Measurements from ENCODE around the gene BRD3OS. TPM values are rescaled to one million over a fixed set of nuclear protein-coding genes. Genes with fewer than 3 reads are reported as not detected.

BRD3OS gene
- polyA plus RNA-seq, 1 donor, result 8.4 TPM

DNA sequence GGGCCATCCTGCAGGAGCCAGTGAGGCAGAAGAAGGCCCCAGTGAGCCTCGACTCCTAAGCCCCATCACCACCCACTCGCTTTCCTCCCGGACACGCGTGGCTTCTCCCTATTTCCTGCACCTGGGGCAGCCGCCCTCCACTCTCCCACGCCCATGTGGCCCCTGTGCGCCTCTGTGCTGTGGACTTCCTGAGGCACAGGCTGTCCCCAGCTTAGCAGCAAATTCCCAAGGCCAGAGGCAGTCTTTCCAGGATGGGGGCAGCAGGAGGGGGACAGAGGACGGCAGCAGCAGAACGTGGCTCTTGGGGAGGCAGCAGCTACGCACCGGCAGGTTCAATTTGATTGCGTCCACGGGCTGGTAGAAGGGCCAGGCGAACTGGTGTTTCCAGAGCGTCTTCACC lies 27.7 kb downstream of the BRD3OS start:
- DNase-seq, result no peak
- Histone ChIP-seq H3K4me1 (ENCODE audit: control insufficient read depth, insufficient read depth, low read length) (peaks cover 48% of the 10 kb centered on the region), H3K27ac (ENCODE audit: low read length) (no peak overlapping the region), H3K9me3 (ENCODE audit: control insufficient read depth, low read depth, low read length) (peaks cover 2% of the 10 kb centered on the region), H3K27me3 (ENCODE audit: control insufficient read depth, insufficient read depth, low read length) (no peaks in the 10 kb centered on the region), H3K36me3 (ENCODE audit: control insufficient read depth, insufficient read depth, low read length) (peaks cover 51% of the 10 kb centered on the region), H3K4me3 (ENCODE audit: low read length) (no peak overlapping the region)
- WGBS (ENCODE audit: insufficient coverage, low lambda C conversion rate), result no CpG with 5 or more reads among the region's 16 CpGs

DNA sequence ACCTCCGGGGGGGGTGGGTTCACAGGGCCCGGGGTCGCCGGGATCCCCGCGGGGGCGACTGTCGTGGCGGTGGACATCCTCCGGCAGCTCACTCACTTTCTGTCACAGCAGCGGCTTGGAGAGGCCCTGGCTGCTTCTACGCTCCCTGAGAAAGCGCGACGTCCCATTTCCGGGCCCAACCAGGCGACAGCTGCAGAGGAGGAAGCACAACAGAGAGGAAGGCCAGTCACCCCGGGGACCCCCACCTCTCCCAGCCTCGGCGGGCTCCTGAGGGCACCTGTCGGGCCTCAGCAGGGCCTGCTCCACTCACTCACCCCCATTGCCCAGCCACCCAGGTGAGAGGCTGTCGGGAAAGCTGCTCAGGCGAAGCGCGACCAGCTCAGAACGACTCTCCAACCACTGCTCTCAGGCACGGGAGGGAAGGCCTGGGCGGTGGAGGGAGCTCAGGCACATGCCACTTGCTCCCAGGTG lies 28.2 kb downstream of the BRD3OS start:
- Histone ChIP-seq H3K4me1 (ENCODE audit: control insufficient read depth, insufficient read depth, low read length) (peaks cover 53% of the 10 kb centered on the region), H3K27me3 (ENCODE audit: control insufficient read depth, insufficient read depth, low read length) (no peaks in the 10 kb centered on the region), H3K9me3 (ENCODE audit: control insufficient read depth, low read depth, low read length) (peaks cover 2% of the 10 kb centered on the region), H3K27ac (ENCODE audit: low read length) (no peak overlapping the region), H3K4me3 (ENCODE audit: low read length) (no peak overlapping the region), H3K36me3 (ENCODE audit: control insufficient read depth, insufficient read depth, low read length) (peaks cover 46% of the 10 kb centered on the region)
- WGBS (ENCODE audit: insufficient coverage, low lambda C conversion rate), result no CpG with 5 or more reads among the region's 28 CpGs
- no peak for DNase-seq

DNA sequence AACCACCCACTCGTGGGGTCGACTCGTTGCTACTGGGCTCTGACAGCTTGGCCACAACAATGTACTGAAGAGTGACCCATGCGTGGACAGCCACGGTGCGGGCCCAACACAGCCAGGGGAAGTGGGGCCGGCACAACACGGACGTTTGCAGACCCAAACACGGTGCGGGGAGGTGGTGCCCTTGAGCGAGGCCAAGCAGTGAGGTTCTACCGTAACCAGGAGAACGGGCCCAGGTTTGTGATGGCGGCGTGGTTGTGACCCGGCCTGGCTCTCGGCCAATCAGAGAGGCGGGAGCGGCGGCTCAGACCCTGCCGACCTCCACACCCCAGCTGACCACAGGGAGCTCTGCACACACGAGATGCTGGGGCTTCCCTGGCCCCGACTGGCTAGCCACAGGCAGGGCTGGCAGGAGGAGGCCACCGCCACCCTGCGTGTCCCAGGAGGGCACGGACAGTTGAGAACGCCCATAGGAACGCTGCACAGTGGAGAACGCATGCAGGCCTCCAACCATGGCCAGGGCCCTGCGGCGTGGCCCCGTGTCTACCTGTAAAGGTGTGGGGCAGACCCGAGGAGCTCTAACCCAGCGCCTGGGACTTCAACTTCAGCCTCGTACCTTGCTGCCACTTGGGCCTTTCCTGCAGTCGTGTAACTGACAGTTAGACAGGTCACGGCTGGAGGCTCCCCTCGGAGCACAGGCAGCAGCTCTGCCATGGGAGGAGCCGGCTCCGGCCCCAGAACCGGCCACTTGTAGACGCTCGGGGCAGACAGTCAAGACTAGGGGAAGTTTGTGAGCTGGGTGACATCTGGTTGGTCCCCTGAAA lies 28.9 kb downstream of the BRD3OS start:
- no peak overlapping the region for H3K4me3 ChIP-seq (ENCODE audit: low read length)
- H3K4me1 ChIP-seq (ENCODE audit: control insufficient read depth, insufficient read depth, low read length), result peaks cover 60% of the 10 kb centered on the region
- peaks cover 2% of the 10 kb centered on the region for H3K9me3 ChIP-seq (ENCODE audit: control insufficient read depth, low read depth, low read length)
- H3K27me3 ChIP-seq (ENCODE audit: control insufficient read depth, insufficient read depth, low read length), result no peaks in the 10 kb centered on the region
- H3K27ac ChIP-seq (ENCODE audit: low read length), result no peak overlapping the region
- DNase-seq, result no peak
- no CpG with 5 or more reads among the region's 44 CpGs for WGBS (ENCODE audit: insufficient coverage, low lambda C conversion rate)
- H3K36me3 ChIP-seq (ENCODE audit: control insufficient read depth, insufficient read depth, low read length), result peaks cover 39% of the 10 kb centered on the region

DNA sequence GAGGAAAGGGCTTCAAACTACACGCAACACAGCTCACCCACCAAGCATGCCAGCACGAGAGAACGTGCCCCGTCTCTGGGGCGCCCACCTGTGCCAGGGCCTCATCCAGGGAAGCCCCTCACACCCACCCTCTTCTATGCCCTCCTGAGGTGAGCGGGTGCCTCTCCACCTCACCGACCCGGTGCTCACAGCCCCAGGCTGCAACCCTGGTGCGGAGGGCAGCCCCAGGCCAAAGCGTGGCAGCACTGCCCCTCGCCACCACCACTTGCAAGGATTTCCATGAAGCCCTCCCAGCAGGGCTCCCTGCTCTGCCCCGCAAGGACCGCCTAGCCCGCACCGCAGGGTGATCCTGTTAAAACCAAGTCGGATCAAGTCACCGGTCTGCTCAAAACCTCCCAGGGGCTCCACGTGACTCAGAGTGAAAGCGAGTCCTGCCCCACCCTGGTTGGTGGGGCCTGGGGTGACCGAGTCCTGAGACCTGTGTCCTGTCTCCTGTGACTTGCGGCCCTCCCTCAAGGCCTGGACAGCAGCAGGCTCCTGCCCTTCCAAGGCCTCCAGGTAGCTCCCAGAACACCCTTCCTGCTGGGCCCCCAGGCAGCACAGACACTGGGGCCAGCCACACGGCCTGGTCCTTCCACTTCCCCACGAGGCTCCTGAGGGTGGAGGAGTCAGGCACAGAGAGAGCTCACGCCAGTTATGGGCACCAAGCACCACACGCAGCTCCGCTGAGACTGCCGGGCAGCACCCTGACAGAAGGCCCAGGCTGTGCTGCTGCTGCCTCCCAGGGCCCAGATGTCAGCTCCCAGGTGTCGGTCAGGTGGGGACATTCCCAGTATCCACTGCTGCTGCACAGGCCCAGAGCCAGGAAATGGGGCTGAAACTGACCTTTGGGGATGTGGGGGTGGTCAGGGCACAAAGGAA lies 29.9 kb downstream of the BRD3OS start:
- DNase-seq, result peak in 1 of 2 donors; percentile 31
- WGBS (ENCODE audit: insufficient coverage, low lambda C conversion rate), result no CpG with 5 or more reads among the region's 28 CpGs
- H3K27me3 ChIP-seq (ENCODE audit: control insufficient read depth, insufficient read depth, low read length), result no peaks in the 10 kb centered on the region
- no peak overlapping the region for H3K4me3 ChIP-seq (ENCODE audit: low read length)
- peaks cover 69% of the 10 kb centered on the region for H3K4me1 ChIP-seq (ENCODE audit: control insufficient read depth, insufficient read depth, low read length)
- peak overlapping the region; percentile 35 for H3K27ac ChIP-seq (ENCODE audit: low read length)
- no peaks in the 10 kb centered on the region for H3K9me3 ChIP-seq (ENCODE audit: control insufficient read depth, low read depth, low read length)
- H3K36me3 ChIP-seq (ENCODE audit: control insufficient read depth, insufficient read depth, low read length), result peaks cover 34% of the 10 kb centered on the region

DNA sequence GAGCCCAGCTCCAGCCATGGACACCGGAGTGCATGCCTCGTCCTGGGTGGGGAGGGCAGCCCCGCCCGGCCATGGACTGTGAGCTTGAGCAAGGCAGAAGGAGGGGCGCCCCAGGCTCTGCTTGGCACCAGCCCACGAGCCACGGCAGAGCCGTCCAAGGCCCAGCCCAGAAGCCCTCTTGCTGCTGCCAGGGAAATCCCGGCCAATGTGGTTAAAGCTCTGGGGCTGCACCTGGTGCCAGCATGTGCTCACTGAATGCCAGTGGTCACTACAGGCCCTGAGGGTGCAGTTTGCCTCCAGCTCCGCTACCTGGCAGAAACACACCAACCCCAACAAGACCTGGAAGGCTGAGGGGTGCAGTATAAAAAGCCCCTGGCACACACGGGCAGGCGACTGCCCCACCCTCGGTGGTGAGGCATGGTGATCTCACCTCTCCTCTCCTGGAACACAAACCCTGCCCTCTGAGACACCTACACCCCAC lies 30.7 kb downstream of the BRD3OS start:
- Histone ChIP-seq H3K27ac (ENCODE audit: low read length) (peak overlapping the region; percentile 35), H3K36me3 (ENCODE audit: control insufficient read depth, insufficient read depth, low read length) (peaks cover 25% of the 10 kb centered on the region), H3K9me3 (ENCODE audit: control insufficient read depth, low read depth, low read length) (no peaks in the 10 kb centered on the region), H3K27me3 (ENCODE audit: control insufficient read depth, insufficient read depth, low read length) (no peaks in the 10 kb centered on the region), H3K4me1 (ENCODE audit: control insufficient read depth, insufficient read depth, low read length) (peaks cover 71% of the 10 kb centered on the region), H3K4me3 (ENCODE audit: low read length) (no peak overlapping the region)
- DNase-seq, result peak in 1 of 2 donors; percentile 68
- WGBS (ENCODE audit: insufficient coverage, low lambda C conversion rate), result no CpG with 5 or more reads among the region's 13 CpGs

DNA sequence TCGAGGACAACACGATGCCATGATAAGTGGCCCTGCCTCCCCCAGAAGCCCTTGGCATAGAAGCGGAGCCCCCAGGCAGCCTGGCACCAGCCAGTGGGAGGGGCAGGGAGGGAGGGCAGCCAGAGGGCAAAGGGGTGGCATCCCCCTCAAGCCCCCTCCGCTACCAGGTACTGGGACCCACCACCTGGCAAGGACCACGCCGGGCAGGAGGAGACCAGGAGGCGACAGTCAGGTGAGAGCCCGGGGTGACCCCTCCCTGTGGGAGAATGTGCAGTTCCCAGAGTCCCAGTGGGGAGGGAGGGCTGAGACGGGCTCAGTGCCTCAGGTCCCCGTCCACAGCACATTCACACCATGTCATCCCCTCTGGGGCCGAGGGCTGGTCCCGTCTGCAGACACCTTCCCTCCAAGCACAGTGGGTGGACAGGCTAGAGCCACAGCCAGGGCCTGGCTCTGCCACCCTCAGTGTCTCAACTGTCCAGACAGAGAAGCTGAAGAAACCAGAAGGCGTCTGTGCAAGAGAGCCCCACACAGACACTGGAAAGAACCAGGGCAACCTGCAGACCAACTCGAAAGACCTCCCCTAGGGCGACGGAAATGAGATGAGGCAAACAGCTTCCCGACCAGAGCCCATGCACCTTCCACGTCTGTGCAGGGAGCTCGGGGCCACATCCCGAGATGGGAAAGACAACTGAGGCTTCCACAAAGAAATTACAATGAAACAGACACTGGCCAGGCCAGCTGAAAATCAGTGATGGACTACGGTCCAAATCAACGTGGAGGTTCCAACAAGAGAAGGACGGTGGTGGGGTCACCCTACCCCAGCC lies 31.4 kb downstream of the BRD3OS start:
- Histone ChIP-seq H3K4me1 (ENCODE audit: control insufficient read depth, insufficient read depth, low read length) (peaks cover 72% of the 10 kb centered on the region), H3K36me3 (ENCODE audit: control insufficient read depth, insufficient read depth, low read length) (peaks cover 19% of the 10 kb centered on the region), H3K9me3 (ENCODE audit: control insufficient read depth, low read depth, low read length) (no peaks in the 10 kb centered on the region), H3K4me3 (ENCODE audit: low read length) (no peak overlapping the region), H3K27me3 (ENCODE audit: control insufficient read depth, insufficient read depth, low read length) (no peaks in the 10 kb centered on the region), H3K27ac (ENCODE audit: low read length) (peak overlapping the region; percentile 35)
- DNase-seq, result peak in 1 of 2 donors; percentile 37
- WGBS (ENCODE audit: insufficient coverage, low lambda C conversion rate), result no CpG with 5 or more reads among the region's 23 CpGs

DNA sequence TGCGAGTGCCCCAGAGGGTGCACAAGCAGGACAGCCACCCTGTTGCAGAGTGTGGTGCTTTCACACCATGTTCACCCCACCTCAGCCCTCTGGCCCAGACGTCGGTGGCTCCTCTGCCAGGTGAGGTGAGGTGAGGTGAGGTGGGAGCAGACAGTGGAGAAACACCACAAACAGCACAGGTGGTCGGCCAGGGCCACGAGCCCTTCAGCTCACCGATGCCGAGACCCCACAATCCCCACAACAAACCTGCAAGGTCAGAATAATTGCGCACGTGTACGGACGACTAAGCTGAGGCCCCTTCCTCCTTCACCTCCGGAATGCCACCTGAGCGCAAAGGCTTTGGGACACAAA lies 32.0 kb downstream of the BRD3OS start:
- Histone ChIP-seq H3K9me3 (ENCODE audit: control insufficient read depth, low read depth, low read length) (no peaks in the 10 kb centered on the region), H3K36me3 (ENCODE audit: control insufficient read depth, insufficient read depth, low read length) (peaks cover 16% of the 10 kb centered on the region), H3K4me3 (ENCODE audit: low read length) (no peak overlapping the region), H3K27me3 (ENCODE audit: control insufficient read depth, insufficient read depth, low read length) (no peaks in the 10 kb centered on the region), H3K27ac (ENCODE audit: low read length) (peak overlapping the region; percentile 56), H3K4me1 (ENCODE audit: control insufficient read depth, insufficient read depth, low read length) (peaks cover 74% of the 10 kb centered on the region)
- DNase-seq, result no peak
- WGBS (ENCODE audit: insufficient coverage, low lambda C conversion rate), result no CpG with 5 or more reads among the region's 13 CpGs

DNA sequence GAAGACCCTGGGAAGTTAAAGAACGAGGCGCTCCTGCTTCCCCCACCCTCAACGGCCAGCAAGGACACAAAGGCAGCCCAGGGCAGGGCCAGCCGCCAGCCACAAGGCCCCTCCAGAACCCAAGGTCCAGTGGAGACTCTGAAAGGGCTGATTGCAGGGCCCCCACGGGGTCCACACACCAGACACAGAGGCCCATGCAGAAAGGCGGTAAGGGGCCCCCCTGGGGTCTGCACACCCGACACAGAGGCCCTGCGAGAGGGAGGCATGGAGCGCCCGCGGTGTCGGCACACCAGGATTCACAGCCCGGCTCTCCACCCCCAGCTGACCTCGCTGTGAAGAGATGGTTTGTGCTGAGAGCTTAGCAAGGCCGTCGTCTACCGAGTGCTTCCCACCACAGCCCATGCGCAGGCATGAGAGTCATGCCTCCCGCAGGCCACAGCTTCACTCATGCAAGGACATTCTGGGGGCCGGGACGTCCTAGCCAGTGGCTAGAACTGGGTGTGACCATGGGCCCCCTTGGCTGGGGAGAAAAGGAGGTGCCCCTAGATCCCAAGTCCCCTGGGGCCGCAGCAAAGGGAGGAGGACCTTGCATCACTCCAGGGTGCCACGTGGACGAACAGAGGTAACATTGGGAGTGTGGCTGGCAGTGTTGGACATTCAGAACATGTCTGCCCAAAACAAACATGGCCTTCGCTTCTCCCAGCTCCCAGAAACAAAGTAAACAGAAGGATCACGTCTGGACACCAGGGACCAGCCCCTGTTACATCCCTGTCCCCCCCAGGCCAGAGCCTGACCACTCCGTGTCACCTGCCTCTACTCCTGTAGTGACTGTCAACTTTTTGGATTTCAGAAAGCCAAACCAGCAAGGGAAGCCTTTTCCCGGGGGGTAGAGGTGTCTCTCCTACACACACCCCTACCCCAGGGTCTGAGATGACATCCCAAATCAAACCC lies 32.7 kb downstream of the BRD3OS start:
- Histone ChIP-seq H3K27ac (ENCODE audit: low read length) (peak overlapping the region; percentile 56), H3K4me1 (ENCODE audit: control insufficient read depth, insufficient read depth, low read length) (peaks cover 78% of the 10 kb centered on the region), H3K4me3 (ENCODE audit: low read length) (no peak overlapping the region), H3K36me3 (ENCODE audit: control insufficient read depth, insufficient read depth, low read length) (peaks cover 8% of the 10 kb centered on the region), H3K27me3 (ENCODE audit: control insufficient read depth, insufficient read depth, low read length) (no peaks in the 10 kb centered on the region), H3K9me3 (ENCODE audit: control insufficient read depth, low read depth, low read length) (no peaks in the 10 kb centered on the region)
- no CpG with 5 or more reads among the region's 28 CpGs for WGBS (ENCODE audit: insufficient coverage, low lambda C conversion rate)
- DNase-seq, result peak; percentile 53 to 76

DNA sequence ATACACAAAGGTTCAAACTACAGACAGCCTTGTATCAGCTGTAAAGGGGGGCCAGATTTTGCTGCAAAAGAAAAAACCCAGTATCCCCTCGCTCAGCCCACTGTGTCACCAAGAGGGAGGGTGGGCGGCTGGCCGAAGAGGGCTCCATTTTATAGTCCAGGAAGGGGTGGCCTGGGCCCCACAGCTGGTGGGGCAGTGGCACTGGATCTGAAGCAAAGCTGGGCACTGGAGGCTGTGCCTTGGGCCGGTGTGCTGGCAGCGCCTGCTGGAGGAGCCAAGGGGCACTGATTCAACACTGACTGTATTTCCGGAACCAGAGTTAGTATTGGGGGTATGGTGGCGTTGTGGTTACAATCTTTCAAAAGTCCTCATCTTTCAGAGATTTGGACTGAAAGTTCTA lies 33.4 kb downstream of the BRD3OS start:
- H3K36me3 ChIP-seq (ENCODE audit: control insufficient read depth, insufficient read depth, low read length), result peaks cover 4% of the 10 kb centered on the region
- no peaks in the 10 kb centered on the region for H3K27me3 ChIP-seq (ENCODE audit: control insufficient read depth, insufficient read depth, low read length)

More for the DNA sequence above, 33.4 kb downstream of the BRD3OS start:
- Histone ChIP-seq H3K4me1 (ENCODE audit: control insufficient read depth, insufficient read depth, low read length) (peaks cover 78% of the 10 kb centered on the region), H3K9me3 (ENCODE audit: control insufficient read depth, low read depth, low read length) (no peaks in the 10 kb centered on the region), H3K27ac (ENCODE audit: low read length) (peak overlapping the region; percentile 56), H3K4me3 (ENCODE audit: low read length) (no peak overlapping the region)
- no CpG with 5 or more reads among the region's 7 CpGs for WGBS (ENCODE audit: insufficient coverage, low lambda C conversion rate)
- DNase-seq, result no peak
